Measurements from ENCODE around the gene NRG2. TPM values are rescaled to one million over a fixed set of nuclear protein-coding genes. Genes with fewer than 3 reads are reported as not detected.

The NRG2 gene
- total and polyA plus RNA-seq, 4 donors: 0.81 to 1.3 (median 1.2) TPM; not detected in 1

GRCh38 chr5:139847091-139847490 lies 196.0 kb downstream of the NRG2 start:
- intact Hi-C loops (cut with DNase I): no loop called here
- H3K4me3 ChIP-seq (ENCODE audit: low read length in 2 of 2): no peak overlapping the region
- no peaks in the 10 kb centered on the region for H3K9me3 ChIP-seq (ENCODE audit: control insufficient read depth, low read length)
- ATAC-seq (ENCODE audit: low FRiP score) (no peak), DNase-seq (peak in 1 of 2 donors; percentile 28)
- 55 to 65% methylated on average over 10 of the region's 10 CpGs for WGBS, 2 donors
- no peaks in the 10 kb centered on the region for H3K4me1 ChIP-seq (ENCODE audit: control insufficient read depth in 1 of 2, insufficient read depth in 2 of 2, low read length in 2 of 2)
- no peaks in the 10 kb centered on the region for H3K36me3 ChIP-seq (ENCODE audit: control insufficient read depth in 1 of 2, insufficient read depth in 2 of 2, low read length in 1 of 2)
- no peak overlapping the region for H3K27ac ChIP-seq (ENCODE audit: low read depth in 1 of 2, low read length in 2 of 2)
- H3K27me3 ChIP-seq (ENCODE audit: control insufficient read depth in 1 of 2, insufficient read depth in 2 of 2, low read length in 1 of 2): no peaks in the 10 kb centered on the region

- ATAC-seq (ENCODE audit: low FRiP score): no peak
- intact Hi-C loops (cut with DNase I): loop anchor here in 1 of 2 donors (2.0 kb wide), 1 partner anchor 59 kb away; no protein-coding TSS in a partner anchor
- H3K9me3 ChIP-seq (ENCODE audit: control insufficient read depth, low read length): no peaks in the 10 kb centered on the region
Observed at GRCh38 chr5:139845846-139846681, 197.0 kb downstream of the NRG2 start.

GRCh38 chr5:139844472-139845145 lies 198.5 kb downstream of the NRG2 start:
- WGBS, 2 donors: 57 to 60% methylated on average over 18 of the region's 18 CpGs
- Histone ChIP-seq H3K4me3 (ENCODE audit: low read length in 2 of 2) (no peak overlapping the region), H3K4me1 (ENCODE audit: control insufficient read depth in 1 of 2, insufficient read depth in 2 of 2, low read length in 2 of 2) (no peaks in the 10 kb centered on the region), H3K27ac (ENCODE audit: low read depth in 1 of 2, low read length in 2 of 2) (no peak overlapping the region), H3K9me3 (ENCODE audit: control insufficient read depth, low read length) (no peaks in the 10 kb centered on the region), H3K36me3 (ENCODE audit: control insufficient read depth in 1 of 2, insufficient read depth in 2 of 2, low read length in 1 of 2) (no peaks in the 10 kb centered on the region), H3K27me3 (ENCODE audit: control insufficient read depth in 1 of 2, insufficient read depth in 2 of 2, low read length in 1 of 2) (no peaks in the 10 kb centered on the region)
- no peak for ATAC-seq (ENCODE audit: low FRiP score)
- peak; percentile 86 to 92 for DNase-seq
- intact Hi-C loops (cut with DNase I): loop anchor here (2.0 to 5.0 kb wide), 2 partner anchors 57 to 58 kb away; no protein-coding TSS in a partner anchor

More at GRCh38 chr5:139845846-139846681, 197.0 kb downstream of the NRG2 start:
- H3K4me1 ChIP-seq (ENCODE audit: control insufficient read depth in 1 of 2, insufficient read depth in 2 of 2, low read length in 2 of 2): no peaks in the 10 kb centered on the region
- H3K27ac ChIP-seq (ENCODE audit: low read depth in 1 of 2, low read length in 2 of 2): no peak overlapping the region
- WGBS, 2 donors: 76 to 78% methylated on average over 18 of the region's 18 CpGs
- peak in 1 of 2 donors; percentile 68 for DNase-seq
- H3K4me3 ChIP-seq (ENCODE audit: low read length in 2 of 2): no peak overlapping the region
- H3K36me3 ChIP-seq (ENCODE audit: control insufficient read depth in 1 of 2, insufficient read depth in 2 of 2, low read length in 1 of 2): no peaks in the 10 kb centered on the region
- no peaks in the 10 kb centered on the region for H3K27me3 ChIP-seq (ENCODE audit: control insufficient read depth in 1 of 2, insufficient read depth in 2 of 2, low read length in 1 of 2)

GRCh38 chr5:139843991-139844390 lies 199.1 kb downstream of the NRG2 start:
- Histone ChIP-seq H3K27ac (ENCODE audit: low read depth in 1 of 2, low read length in 2 of 2) (no peak overlapping the region), H3K4me1 (ENCODE audit: control insufficient read depth in 1 of 2, insufficient read depth in 2 of 2, low read length in 2 of 2) (no peaks in the 10 kb centered on the region), H3K27me3 (ENCODE audit: control insufficient read depth in 1 of 2, insufficient read depth in 2 of 2, low read length in 1 of 2) (no peaks in the 10 kb centered on the region), H3K36me3 (ENCODE audit: control insufficient read depth in 1 of 2, insufficient read depth in 2 of 2, low read length in 1 of 2) (no peaks in the 10 kb centered on the region), H3K9me3 (ENCODE audit: control insufficient read depth, low read length) (no peaks in the 10 kb centered on the region), H3K4me3 (ENCODE audit: low read length in 2 of 2) (no peak overlapping the region)
- DNase-seq (peak in 1 of 2 donors; percentile 19), ATAC-seq (ENCODE audit: low FRiP score) (no peak)
- intact Hi-C loops (cut with DNase I): loop anchor here (2.0 to 5.0 kb wide), 2 partner anchors 57 kb away; no protein-coding TSS in a partner anchor
- 73% methylated on average over 5 of the region's 5 CpGs for WGBS, 2 donors

- ATAC-seq (ENCODE audit: low FRiP score) (no peak), DNase-seq (peak; percentile 15 to 51)
- Histone ChIP-seq H3K4me3 (ENCODE audit: low read length in 2 of 2) (no peak overlapping the region), H3K9me3 (ENCODE audit: control insufficient read depth, low read length) (no peaks in the 10 kb centered on the region), H3K36me3 (ENCODE audit: control insufficient read depth in 1 of 2, insufficient read depth in 2 of 2, low read length in 1 of 2) (no peaks in the 10 kb centered on the region), H3K4me1 (ENCODE audit: control insufficient read depth in 1 of 2, insufficient read depth in 2 of 2, low read length in 2 of 2) (no peaks in the 10 kb centered on the region), H3K27me3 (ENCODE audit: control insufficient read depth in 1 of 2, insufficient read depth in 2 of 2, low read length in 1 of 2) (no peaks in the 10 kb centered on the region), H3K27ac (ENCODE audit: low read depth in 1 of 2, low read length in 2 of 2) (no peak overlapping the region)
- WGBS, 2 donors: 96% methylated on average over 7 of the region's 7 CpGs
- intact Hi-C loops (cut with DNase I): loop anchor here in 1 of 2 donors (5.0 kb wide), 1 partner anchor 55 kb away; no protein-coding TSS in a partner anchor
Observed at GRCh38 chr5:139842321-139842720, 200.8 kb downstream of the NRG2 start.

- no peaks in the 10 kb centered on the region for H3K27me3 ChIP-seq (ENCODE audit: control insufficient read depth in 1 of 2, insufficient read depth in 2 of 2, low read length in 1 of 2)
- no peaks in the 10 kb centered on the region for H3K36me3 ChIP-seq (ENCODE audit: control insufficient read depth in 1 of 2, insufficient read depth in 2 of 2, low read length in 1 of 2)
- H3K4me3 ChIP-seq (ENCODE audit: low read length in 2 of 2): no peak overlapping the region
- intact Hi-C loops (cut with DNase I): loop anchor here in 1 of 2 donors (5.0 kb wide), 1 partner anchor 54 kb away; no protein-coding TSS in a partner anchor
- 65 to 71% methylated on average over 4 of the region's 4 CpGs for whole genome bisulfite sequencing, 2 donors
- H3K4me1 ChIP-seq (ENCODE audit: control insufficient read depth in 1 of 2, insufficient read depth in 2 of 2, low read length in 2 of 2): no peaks in the 10 kb centered on the region
- no peak for ATAC-seq (ENCODE audit: low FRiP score)
- H3K27ac ChIP-seq (ENCODE audit: low read depth in 1 of 2, low read length in 2 of 2): no peak overlapping the region
- DNase-seq: no peak
- no peaks in the 10 kb centered on the region for H3K9me3 ChIP-seq (ENCODE audit: control insufficient read depth, low read length)
Observed at GRCh38 chr5:139841549-139841948, 201.6 kb downstream of the NRG2 start.

GRCh38 chr5:139839918-139840317 lies 203.2 kb downstream of the NRG2 start:
- no peaks in the 10 kb centered on the region for H3K4me1 ChIP-seq (ENCODE audit: control insufficient read depth in 1 of 2, insufficient read depth in 2 of 2, low read length in 2 of 2)
- ATAC-seq (ENCODE audit: low FRiP score): no peak
- no peak overlapping the region for H3K27ac ChIP-seq (ENCODE audit: low read depth in 1 of 2, low read length in 2 of 2)
- no peak overlapping the region for H3K4me3 ChIP-seq (ENCODE audit: low read length in 2 of 2)
- H3K27me3 ChIP-seq (ENCODE audit: control insufficient read depth in 1 of 2, insufficient read depth in 2 of 2, low read length in 1 of 2): no peaks in the 10 kb centered on the region
- no peaks in the 10 kb centered on the region for H3K9me3 ChIP-seq (ENCODE audit: control insufficient read depth, low read length)
- DNase-seq: peak in 1 of 2 donors; percentile 28
- 85 to 90% methylated on average over 8 of the region's 8 CpGs for WGBS, 2 donors
- intact Hi-C loops (cut with DNase I): loop anchor here in 1 of 2 donors (5.0 kb wide), 1 partner anchor 53 kb away; no protein-coding TSS in a partner anchor
- no peaks in the 10 kb centered on the region for H3K36me3 ChIP-seq (ENCODE audit: control insufficient read depth in 1 of 2, insufficient read depth in 2 of 2, low read length in 1 of 2)

GRCh38 chr5:139839232-139839815 lies 203.8 kb downstream of the NRG2 start:
- Histone ChIP-seq H3K27me3 (ENCODE audit: control insufficient read depth in 1 of 2, insufficient read depth in 2 of 2, low read length in 1 of 2) (no peaks in the 10 kb centered on the region), H3K27ac (ENCODE audit: low read depth in 1 of 2, low read length in 2 of 2) (no peak overlapping the region), H3K9me3 (ENCODE audit: control insufficient read depth, low read length) (no peaks in the 10 kb centered on the region), H3K36me3 (ENCODE audit: control insufficient read depth in 1 of 2, insufficient read depth in 2 of 2, low read length in 1 of 2) (no peaks in the 10 kb centered on the region), H3K4me3 (ENCODE audit: low read length in 2 of 2) (no peak overlapping the region), H3K4me1 (ENCODE audit: control insufficient read depth in 1 of 2, insufficient read depth in 2 of 2, low read length in 2 of 2) (no peaks in the 10 kb centered on the region)
- DNase-seq (peak in 1 of 2 donors; percentile 63), ATAC-seq (ENCODE audit: low FRiP score) (no peak)
- 95 to 98% methylated on average over 15 to 16 of the region's 16 CpGs for WGBS, 2 donors
- intact Hi-C loops (cut with DNase I): no loop called here
